Measurements from ENCODE around the gene ZNF568.

Gene ZNF568

DNA sequence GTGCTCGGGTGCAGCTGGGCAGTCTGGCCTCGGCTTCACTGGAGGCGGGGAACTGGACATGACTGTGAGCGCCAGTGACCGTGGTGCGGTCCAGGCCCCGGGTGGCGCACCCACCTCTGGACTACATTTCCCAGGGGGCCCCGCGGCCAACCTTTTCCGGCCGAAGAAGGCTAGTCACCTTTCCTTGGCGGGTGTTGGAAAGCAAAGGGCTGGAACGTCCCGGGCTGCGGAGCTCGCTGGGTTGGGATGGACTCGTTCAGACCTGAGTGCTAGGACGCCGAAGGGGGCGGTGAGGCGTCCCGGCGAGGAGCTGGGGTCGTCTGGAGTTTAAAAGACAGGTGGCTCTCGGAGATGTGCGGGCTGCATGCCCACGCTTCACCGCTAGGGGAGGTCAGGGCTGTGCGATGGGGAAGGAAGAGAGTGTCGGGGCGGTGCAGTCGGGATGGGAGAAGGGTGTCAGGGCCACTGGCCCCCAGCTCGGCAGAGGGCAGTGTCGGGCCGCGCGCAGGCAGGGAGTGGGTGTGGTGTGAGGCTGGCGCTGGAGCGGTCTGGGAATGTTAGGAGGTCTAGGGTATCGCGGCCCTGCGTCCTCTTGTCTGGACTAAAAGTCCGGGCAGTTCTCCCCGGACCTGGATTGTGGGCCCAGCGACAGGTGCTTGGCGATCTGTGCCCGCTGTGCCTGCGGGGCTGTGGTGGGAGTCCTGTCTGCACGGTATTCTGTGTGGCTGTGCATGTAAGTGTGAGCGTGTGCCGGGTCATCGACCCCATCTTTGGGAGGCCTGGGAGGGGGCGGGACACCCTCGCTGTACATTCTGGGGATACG, 57.1 kb downstream of the ZNF568 start:
- Histone ChIP-seq H3K27ac (peak overlapping the region; percentile 65 to 90), H3K4me3 (peak overlapping the region; percentile 84)
- DNase-seq (ENCODE audit: low spot score) = peak; percentile 85
- TF ChIP-seq, protein P1, sequence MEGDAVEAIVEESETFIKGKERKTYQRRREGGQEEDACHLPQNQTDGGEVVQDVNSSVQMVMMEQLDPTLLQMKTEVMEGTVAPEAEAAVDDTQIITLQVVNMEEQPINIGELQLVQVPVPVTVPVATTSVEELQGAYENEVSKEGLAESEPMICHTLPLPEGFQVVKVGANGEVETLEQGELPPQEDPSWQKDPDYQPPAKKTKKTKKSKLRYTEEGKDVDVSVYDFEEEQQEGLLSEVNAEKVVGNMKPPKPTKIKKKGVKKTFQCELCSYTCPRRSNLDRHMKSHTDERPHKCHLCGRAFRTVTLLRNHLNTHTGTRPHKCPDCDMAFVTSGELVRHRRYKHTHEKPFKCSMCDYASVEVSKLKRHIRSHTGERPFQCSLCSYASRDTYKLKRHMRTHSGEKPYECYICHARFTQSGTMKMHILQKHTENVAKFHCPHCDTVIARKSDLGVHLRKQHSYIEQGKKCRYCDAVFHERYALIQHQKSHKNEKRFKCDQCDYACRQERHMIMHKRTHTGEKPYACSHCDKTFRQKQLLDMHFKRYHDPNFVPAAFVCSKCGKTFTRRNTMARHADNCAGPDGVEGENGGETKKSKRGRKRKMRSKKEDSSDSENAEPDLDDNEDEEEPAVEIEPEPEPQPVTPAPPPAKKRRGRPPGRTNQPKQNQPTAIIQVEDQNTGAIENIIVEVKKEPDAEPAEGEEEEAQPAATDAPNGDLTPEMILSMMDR (IDR thresholded peaks at IDR 0.05) = peak; percentile 86

DNA sequence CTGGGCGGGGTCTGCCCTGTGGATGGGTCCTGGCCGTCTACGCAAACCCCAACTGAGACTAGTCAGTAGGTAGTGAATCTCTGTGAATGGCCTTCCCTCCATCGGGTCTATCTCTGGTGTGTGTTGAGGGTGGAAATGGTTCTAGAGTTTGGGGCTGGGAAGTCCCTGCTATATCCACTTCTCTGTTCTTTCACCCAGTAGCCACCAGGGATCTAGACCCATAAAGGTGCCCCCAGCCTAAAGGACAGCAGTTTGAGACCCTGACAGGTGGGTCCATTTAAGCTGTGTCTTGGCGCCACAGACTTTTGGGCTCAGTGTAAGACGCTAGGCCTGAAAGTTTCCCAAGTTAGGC, 57.7 kb downstream of the ZNF568 start:
- no peak for DNase-seq (ENCODE audit: low spot score)
- Histone ChIP-seq H3K4me3 (peak overlapping the region; percentile 84), H3K27ac (peak overlapping the region; percentile 65 to 90)
- TF ChIP-seq, protein P1 (IDR thresholded peaks at IDR 0.05) = no peak

DNA sequence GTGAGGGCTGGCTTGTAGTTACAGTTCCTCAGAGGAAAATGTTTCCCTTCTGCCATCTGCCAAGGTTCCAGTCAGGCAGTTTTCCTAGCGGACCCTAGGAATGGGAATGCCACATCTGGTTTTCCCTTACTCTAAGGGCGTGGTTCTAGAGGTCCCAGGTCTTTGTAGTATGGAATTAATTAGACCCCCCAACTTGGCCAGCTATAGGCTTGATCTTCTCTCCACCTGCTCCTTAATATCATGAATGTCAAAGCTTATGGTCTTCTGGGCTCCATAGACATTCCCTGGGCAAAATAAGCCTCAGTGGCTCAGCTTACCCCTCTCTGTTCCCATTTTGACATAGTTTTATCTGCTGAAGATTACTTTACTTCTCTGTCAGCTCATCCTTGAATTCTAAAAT, 70.0 kb downstream of the ZNF568 start:
- TF ChIP-seq, protein P1 (IDR thresholded peaks at IDR 0.05) = no peak
- no peak overlapping the region for H3K27ac ChIP-seq

DNA sequence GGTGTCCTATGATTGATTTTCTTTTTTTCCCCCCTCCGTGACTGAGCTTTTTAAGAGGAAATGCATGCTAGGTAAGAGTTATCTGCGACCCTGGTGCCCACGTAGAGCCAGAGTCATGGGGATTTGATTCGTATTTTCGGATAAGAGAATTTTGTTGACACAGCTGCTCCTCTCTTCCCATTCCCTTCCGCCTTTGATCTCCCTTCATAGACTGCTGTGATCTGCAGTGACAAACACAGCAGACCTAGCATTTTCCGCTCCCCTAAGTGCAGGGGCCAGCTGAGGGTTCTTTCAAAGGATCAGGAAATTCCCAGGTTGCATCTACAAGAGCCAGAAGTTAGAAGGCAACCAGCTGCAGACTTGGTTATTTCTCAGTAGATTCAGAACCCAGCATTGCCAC, 70.5 kb downstream of the ZNF568 start:
- Histone ChIP-seq H3K4me3 (no peak overlapping the region), H3K27ac (no peak overlapping the region)
- TF ChIP-seq, protein P1 (IDR thresholded peaks at IDR 0.05) = no peak
- no peak for DNase-seq (ENCODE audit: low spot score)

More for the DNA sequence above, 70.0 kb downstream of the ZNF568 start:
- H3K4me3 ChIP-seq = no peak overlapping the region
- no peak for DNase-seq (ENCODE audit: low spot score)

DNA sequence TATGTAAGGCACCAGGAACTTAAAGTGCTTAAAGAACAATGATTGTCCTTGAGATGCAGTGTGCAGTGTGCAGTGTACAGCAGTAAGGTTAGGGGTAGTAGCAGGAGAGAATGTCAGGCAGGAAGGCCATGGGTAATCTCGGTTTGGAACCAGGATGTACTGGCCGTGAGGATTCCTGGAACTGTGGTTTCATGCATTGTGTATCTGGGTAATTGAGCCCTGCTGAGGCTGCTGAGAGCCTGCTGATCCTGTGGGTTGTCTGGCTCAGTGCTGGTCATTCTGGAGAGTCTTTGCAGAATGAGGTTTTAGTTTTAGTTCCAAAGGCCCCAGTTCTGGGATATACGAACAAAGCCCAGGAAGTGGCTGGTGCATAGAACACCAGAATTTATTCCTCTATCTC, 71.0 kb downstream of the ZNF568 start:
- Histone ChIP-seq H3K4me3 (no peak overlapping the region), H3K27ac (no peak overlapping the region)
- DNase-seq (ENCODE audit: low spot score) = no peak
- TF ChIP-seq, protein P1 (IDR thresholded peaks at IDR 0.05) = no peak

DNA sequence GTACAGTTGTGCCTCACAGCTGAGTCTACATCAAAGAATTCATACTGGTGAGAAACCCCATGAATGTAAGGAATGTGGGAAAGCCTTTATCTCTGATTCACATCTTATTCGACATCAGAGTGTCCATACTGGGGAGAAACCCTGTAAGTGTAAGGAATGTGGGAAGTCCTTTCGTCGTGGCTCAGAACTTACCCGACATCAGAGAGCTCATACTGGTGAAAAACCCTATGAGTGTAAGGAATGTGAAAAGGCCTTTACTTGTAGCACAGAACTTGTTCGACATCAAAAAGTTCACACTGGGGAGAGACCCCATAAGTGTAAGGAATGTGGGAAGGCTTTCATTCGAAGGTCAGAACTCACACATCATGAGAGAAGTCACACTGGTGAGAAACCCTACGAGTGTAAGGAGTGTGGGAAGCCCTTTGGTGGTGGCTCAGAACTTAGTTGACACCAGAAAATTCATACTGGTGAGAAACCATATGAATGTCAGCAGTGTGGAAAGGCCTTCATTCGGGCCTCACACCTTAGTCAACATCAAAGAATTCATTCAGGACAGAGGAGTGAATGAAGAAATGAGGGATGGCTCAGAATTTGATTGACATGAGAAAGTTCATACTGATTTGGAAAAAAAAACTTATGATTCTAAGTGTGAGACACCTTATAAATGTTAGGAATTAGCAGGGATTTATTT, 81.2 kb downstream of the ZNF568 start:
- no peak for DNase-seq (ENCODE audit: low spot score)
- no peak overlapping the region for H3K4me3 ChIP-seq
- TF ChIP-seq, protein P1 (IDR thresholded peaks at IDR 0.05) = no peak
- no peak overlapping the region for H3K27ac ChIP-seq

DNA sequence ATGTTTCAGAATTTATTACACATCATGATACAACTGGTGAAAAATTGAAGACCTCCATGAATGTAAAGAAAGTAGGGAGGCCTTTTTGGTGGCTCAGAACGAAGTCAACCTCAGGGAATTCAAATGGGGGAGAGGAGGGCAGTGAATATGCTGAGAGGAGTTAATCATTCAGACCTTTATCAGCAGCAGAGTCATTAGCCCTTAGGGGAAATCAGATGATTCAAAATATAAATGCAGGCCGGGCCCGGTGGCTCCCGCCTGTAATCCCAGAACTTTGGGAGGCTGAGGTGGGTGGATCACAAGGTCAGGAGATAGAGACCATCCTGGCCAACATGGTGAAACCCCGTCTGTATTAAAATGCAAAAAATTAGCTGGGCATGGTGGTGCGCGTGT, 81.7 kb downstream of the ZNF568 start:
- no peak for DNase-seq (ENCODE audit: low spot score)

More for the DNA sequence above, 81.7 kb downstream of the ZNF568 start:
- TF ChIP-seq, protein P1 (IDR thresholded peaks at IDR 0.05) = no peak
- Histone ChIP-seq H3K27ac (no peak overlapping the region), H3K4me3 (no peak overlapping the region)
